Activated CD8-positive, alpha-beta memory T cell treated with anti-CD3 and anti-CD28 coated beads for 4 hours (primary cell): Measurements from ENCODE around the gene GNA14.
"Not testable (repeated sequence)": the region's sequence is repeated elsewhere in the genome, so short reads cannot be mapped to it uniquely, and the experiment has no call there.

ENCODE experiments used
- DNase-seq, 2 donors: peaks; one replicate each; pipeline ENCODE4 v3.0.0-alpha.2; 2020; ENCODE audit warnings: low read depth in 2 of 2

The GNA14 gene

GRCh38 chr9:77588271-77588937 is 59.7 kb downstream of the GNA14 start:
- DNase-seq = no peak

- no peak for DNase-seq
Observed at GRCh38 chr9:77587851-77588250, 60.3 kb downstream of the GNA14 start.

GRCh38 chr9:77587042-77587441 is 61.1 kb downstream of the GNA14 start:
- DNase-seq = no peak

GRCh38 chr9:77586591-77586990 is 61.5 kb downstream of the GNA14 start:
- DNase-seq = no peak

- no peak for DNase-seq
Observed at GRCh38 chr9:77585335-77585786, 62.8 kb downstream of the GNA14 start.

GRCh38 chr9:77584927-77585326 is 63.2 kb downstream of the GNA14 start:
- not testable (repeated sequence) for DNase-seq

- no peak for DNase-seq
Observed at GRCh38 chr9:77582961-77583576, 65.1 kb downstream of the GNA14 start.

GRCh38 chr9:77582525-77582924 is 65.6 kb downstream of the GNA14 start:
- DNase-seq = no peak

GRCh38 chr9:77575785-77576184 is 72.3 kb downstream of the GNA14 start:
- DNase-seq = no peak

- DNase-seq = no peak
Observed at GRCh38 chr9:77569335-77569734, 78.8 kb downstream of the GNA14 start.

- no peak for DNase-seq
Observed at GRCh38 chr9:77563174-77563573, 84.9 kb downstream of the GNA14 start.

GRCh38 chr9:77562019-77562748 is 85.9 kb downstream of the GNA14 start:
- no peak for DNase-seq

GRCh38 chr9:77561331-77562018 is 86.6 kb downstream of the GNA14 start:
- DNase-seq = no peak

- no peak for DNase-seq
Observed at GRCh38 chr9:77556396-77556795, 91.7 kb downstream of the GNA14 start.

- DNase-seq = no peak
Observed at GRCh38 chr9:77554586-77555105, 93.5 kb downstream of the GNA14 start.

GRCh38 chr9:77547106-77547730 is 100.9 kb downstream of the GNA14 start:
- DNase-seq = no peak

- DNase-seq = no peak
Observed at GRCh38 chr9:77546376-77546950, 101.7 kb downstream of the GNA14 start.

GRCh38 chr9:77544546-77544945 is 103.6 kb downstream of the GNA14 start:
- no peak for DNase-seq

- no peak for DNase-seq
Observed at GRCh38 chr9:77543131-77543822, 104.8 kb downstream of the GNA14 start.

- no peak for DNase-seq
Observed at GRCh38 chr9:77541600-77541999, 106.5 kb downstream of the GNA14 start.

GRCh38 chr9:77541055-77541454 is 107.1 kb downstream of the GNA14 start:
- DNase-seq = no peak
